Adrenal gland (tissue), 12 donors: ENCODE results near the gene FOLR2. TPM values are rescaled to one million over a fixed set of nuclear protein-coding genes. Genes with fewer than 3 reads are reported as not detected.

ENCODE experiments used
- DNase-seq, 7 donors: peaks; one replicate each; pipeline ENCODE4 v3.0.0-alpha.2; 2019 to 2020
- H3K27ac ChIP-seq, 5 donors: fragments of 200-600 bp; sonication (generic) in 4 of 5; 1 replicate in 3 of 5; 2 replicates in 2 of 5; pipeline versions ENCODE4 v1.5.1 to v1.8.0; 2016 to 2020; ENCODE audit warnings: mild to moderate bottlenecking in 1 of 5
- H3K27me3 ChIP-seq: fragments of 200-600 bp; 2 replicates; pipeline ENCODE4 v1.8.0; 2021
- H3K36me3 ChIP-seq, 2 donors: fragments of 200-600 bp; replicated peaks in 1 of 2; 1 replicate in 1 of 2; 2 replicates in 1 of 2; pipeline versions ENCODE4 v1.5.1 to v1.8.0; 2018 to 2022
- H3K4me1 ChIP-seq, 2 donors: fragments of 200-600 bp; replicated peaks in 1 of 2; 1 replicate in 1 of 2; 2 replicates in 1 of 2; pipeline versions ENCODE4 v1.5.1 to v1.8.0; 2018 to 2021
- H3K4me3 ChIP-seq, 4 donors: fragments of 200-600 bp; sonication (generic) in 3 of 4; one replicate each; pipeline ENCODE4 v1.5.1; 2016 to 2018
- H3K9me3 ChIP-seq, 3 donors: fragments of 200-600 bp; sonication (generic) in 1 of 3; replicated peaks in 1 of 3; 1 replicate in 2 of 3; 2 replicates in 1 of 3; pipeline versions ENCODE4 v1.5.1 to v1.8.0; 2016 to 2021
- POLR2A ChIP-seq, 2 donors: fragments of 450-650 bp; IDR thresholded peaks; one replicate each; pipeline ENCODE4 v1.6.1; 2017; ENCODE audit warnings: antibody characterized with exemption in 2 of 2, mild to moderate bottlenecking in 2 of 2, moderate library complexity in 1 of 2
- WGBS, 4 donors: extraction: QIAGEN DNeasy Blood & Tissue Kit in 2 of 4; methylation state at CpG; one replicate each; pipeline versions ENCODE4 v1.1.5 to v1.1.7; 2013 to 2017; 5-methylcytosine and 5-hydroxymethylcytosine counted together
- intact Hi-C, 2 donors: fragments of 100-400 bp; cut with DNase I; formaldehyde crosslinking; loops; one replicate each; pipeline versions ENCODE4 v1.14.1 to v1.15.0; 2022 to 2023
- polyA plus RNA-seq, 3 donors: library from polyadenylated mRNA; stranded (reverse); fragments of 200-250 nt in 2 of 3; fragments of 350-450 nt in 1 of 3; fragmentation: Illumina TruSeq in 1 of 3; extraction: RNeasy Lipid Tissue Mini Kit (QIAGEN cat#74804) in 1 of 3; gene quantifications; one replicate each; pipeline ENCODE4 v1.2.3, GENCODE V29; 2013 to 2014
- total RNA-seq, 9 donors: library from RNA; depleted of rRNA in 4 of 9; stranded (reverse); fragments of >200 nt in 4 of 9; fragments of 120-200 nt in 1 of 9; fragmentation: NEBNext Ultra II Directional in 1 of 9; extraction: Animal tissue kit (Norgen Biotek cat#: 25700) in 1 of 9; gene quantifications; one replicate each; pipeline versions ENCODE4 v1.1.0 to v1.2.4, GENCODE V29; 2013 to 2023
- TF ChIP-seq, protein P1 (sequence below), 6 experiments: fragments of 450-650 bp in 4 of 6; fragments of 200-600 bp in 2 of 6; sonication (generic) in 1 of 6; IDR thresholded peaks; 1 replicate in 5 of 6; 2 replicates in 1 of 6; pipeline versions ENCODE4 v1.5.1 to v1.8.0; 2016 to 2021; ENCODE audit warnings: antibody characterized with exemption in 6 of 6, mild to moderate bottlenecking in 2 of 6, moderate library complexity in 1 of 6
- donor health status: healthy with polysubstance abuse.
- donor health status: Bipolar disorder and iron deficiency.
- donor health status: DM: yes; HTN: yes; CAD: no.
- donor health status: DM: no; HTN: no; CAD: no.
- donor health status: DM: no; HTN: no; CAD: no.
- donor health status: DM: yes; HTN: yes; CAD: no.

Gene FOLR2
- total and polyA plus RNA-seq, 12 donors = 6.9 to 221 (median 62.3) TPM

DNA sequence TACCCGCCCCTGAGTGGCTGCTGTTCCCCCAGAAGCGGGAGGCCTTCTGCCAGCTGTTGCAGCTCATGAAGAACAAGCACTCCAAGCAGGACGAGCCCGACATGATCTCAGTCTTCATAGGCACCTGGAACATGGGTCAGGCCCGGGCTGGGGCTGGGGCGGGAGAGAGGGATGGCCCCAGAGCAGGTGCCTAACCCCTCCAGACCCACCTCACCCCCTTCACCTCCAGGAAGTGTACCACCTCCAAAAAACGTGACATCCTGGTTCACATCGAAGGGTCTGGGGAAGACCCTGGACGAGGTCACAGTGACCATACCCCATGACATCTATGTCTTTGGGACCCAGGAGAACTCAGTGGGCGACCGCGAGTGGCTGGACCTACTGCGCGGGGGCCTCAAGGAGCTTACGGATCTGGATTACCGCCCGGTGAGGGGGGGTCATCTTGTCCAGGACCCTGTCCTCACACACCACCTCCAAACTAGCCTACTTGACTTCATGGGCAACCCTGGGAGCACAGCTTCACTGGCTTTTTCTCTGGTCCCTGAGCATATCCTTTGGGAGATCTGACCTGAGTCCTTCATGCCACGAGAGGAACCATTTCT is 14.3 kb downstream of the FOLR2 start:
- no peak overlapping the region for H3K4me3 ChIP-seq
- H3K36me3 ChIP-seq = peaks cover 0 to 83% of the 10 kb centered on the region in 2 donors
- H3K4me1 ChIP-seq = peaks cover 0 to 19% of the 10 kb centered on the region in 2 donors
- intact Hi-C loops = loop anchor here in 1 of 2 donors (10.0 kb wide), 1 partner anchor 216 kb away; no protein-coding TSS in a partner anchor
- DNase-seq = peak in 1 of 7 donors; percentile 55
- H3K27me3 ChIP-seq = no peaks in the 10 kb centered on the region
- TF ChIP-seq POLR2A (IDR thresholded peaks at IDR 0.05) = no peak
- TF ChIP-seq, protein P1, sequence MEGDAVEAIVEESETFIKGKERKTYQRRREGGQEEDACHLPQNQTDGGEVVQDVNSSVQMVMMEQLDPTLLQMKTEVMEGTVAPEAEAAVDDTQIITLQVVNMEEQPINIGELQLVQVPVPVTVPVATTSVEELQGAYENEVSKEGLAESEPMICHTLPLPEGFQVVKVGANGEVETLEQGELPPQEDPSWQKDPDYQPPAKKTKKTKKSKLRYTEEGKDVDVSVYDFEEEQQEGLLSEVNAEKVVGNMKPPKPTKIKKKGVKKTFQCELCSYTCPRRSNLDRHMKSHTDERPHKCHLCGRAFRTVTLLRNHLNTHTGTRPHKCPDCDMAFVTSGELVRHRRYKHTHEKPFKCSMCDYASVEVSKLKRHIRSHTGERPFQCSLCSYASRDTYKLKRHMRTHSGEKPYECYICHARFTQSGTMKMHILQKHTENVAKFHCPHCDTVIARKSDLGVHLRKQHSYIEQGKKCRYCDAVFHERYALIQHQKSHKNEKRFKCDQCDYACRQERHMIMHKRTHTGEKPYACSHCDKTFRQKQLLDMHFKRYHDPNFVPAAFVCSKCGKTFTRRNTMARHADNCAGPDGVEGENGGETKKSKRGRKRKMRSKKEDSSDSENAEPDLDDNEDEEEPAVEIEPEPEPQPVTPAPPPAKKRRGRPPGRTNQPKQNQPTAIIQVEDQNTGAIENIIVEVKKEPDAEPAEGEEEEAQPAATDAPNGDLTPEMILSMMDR (IDR thresholded peaks at IDR 0.05) = no peak
- H3K27ac ChIP-seq = no peak overlapping the region
- WGBS, 4 donors = 88 to 93% (median 90%) methylated on average over 10 to 18 of the region's 18 CpGs
- no peaks in the 10 kb centered on the region for H3K9me3 ChIP-seq

DNA sequence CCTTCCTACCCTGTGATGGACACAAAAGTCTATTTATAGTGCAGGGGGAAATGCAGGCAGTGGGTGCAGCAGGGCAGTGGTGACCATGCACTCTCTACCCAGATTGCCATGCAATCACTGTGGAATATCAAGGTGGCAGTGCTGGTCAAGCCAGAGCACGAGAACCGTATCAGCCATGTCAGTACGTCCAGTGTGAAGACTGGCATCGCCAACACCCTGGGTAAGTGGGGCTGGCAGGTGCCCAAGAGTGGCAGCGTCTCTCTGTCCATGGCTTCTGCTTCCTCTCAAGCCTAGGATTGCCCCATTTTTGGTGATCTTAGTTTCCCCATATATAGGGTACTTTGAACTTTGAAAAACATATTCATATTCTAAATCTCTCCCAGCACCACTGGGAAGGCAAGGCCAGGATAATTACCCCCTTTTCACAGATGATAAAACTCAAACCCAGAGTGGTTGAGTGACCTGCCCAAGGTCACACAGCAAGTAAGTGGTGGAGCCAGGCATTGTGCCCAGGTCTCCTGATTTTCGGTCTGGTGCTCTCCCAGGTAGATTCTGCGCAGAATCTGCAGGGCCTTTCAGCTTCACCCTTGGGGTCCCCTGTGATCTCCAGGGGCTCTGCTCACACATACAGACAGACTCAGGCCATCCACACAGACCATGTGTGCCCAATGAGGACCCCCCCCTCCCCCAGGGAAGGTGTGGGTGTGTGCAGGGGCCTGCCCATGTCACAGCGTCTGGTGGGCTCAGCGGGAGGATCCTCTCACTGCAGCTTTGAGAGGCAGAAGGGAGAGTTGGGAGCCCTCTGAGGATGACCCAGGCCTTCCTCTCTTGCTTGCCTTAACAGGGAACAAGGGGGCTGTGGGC is 15.0 kb downstream of the FOLR2 start:
- intact Hi-C loops = loop anchor here in 1 of 2 donors (10.0 kb wide), 1 partner anchor 217 kb away; no protein-coding TSS in a partner anchor
- 72 to 87% (median 80%) methylated on average over 8 to 9 of the region's 9 CpGs for WGBS, 4 donors
- Histone ChIP-seq H3K4me1 (peaks cover 0 to 12% of the 10 kb centered on the region in 2 donors), H3K4me3 (no peak overlapping the region), H3K27me3 (no peaks in the 10 kb centered on the region), H3K27ac (no peak overlapping the region), H3K9me3 (no peaks in the 10 kb centered on the region), H3K36me3 (peaks cover 0 to 91% of the 10 kb centered on the region in 2 donors)
- TF ChIP-seq, protein P1 (IDR thresholded peaks at IDR 0.05) = no peak
- no peak for TF ChIP-seq POLR2A (IDR thresholded peaks at IDR 0.05)
- DNase-seq = peak in 1 of 7 donors; percentile 59

DNA sequence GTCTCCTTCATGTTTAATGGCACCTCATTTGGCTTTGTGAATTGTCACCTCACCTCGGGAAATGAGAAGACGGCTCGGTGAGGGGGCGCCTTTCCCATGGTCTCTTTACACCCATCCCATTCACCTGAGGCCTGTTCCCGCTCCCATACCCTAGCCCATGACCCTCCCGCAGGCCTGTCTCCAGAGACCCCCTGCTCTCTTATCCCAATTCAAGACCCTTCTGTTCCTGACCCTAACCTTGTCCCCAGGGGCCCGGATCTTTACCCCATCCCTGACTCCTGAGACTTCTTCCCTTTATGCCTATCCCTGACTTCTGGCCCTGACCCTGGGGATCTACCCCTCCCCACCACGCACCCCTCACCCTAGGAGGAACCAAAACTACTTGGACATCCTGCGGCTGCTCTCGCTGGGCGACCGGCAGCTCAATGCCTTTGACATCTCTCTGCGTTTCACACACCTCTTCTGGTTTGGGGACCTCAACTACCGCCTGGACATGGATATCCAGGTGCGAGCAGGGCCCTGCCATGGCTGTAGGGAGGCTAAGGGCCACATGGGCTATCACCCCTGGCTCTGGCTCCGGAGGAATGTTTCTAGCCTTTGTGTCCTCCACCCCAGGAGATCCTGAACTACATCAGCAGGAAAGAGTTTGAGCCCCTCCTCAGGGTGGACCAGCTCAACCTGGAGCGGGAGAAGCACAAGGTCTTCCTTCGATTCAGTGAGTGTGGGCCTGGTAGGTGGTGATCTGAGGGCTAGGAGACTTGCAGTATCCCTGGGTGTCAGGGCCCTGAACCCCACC is 15.9 kb downstream of the FOLR2 start:
- H3K27me3 ChIP-seq = no peaks in the 10 kb centered on the region
- no peak overlapping the region for H3K27ac ChIP-seq
- peaks cover 0 to 96% of the 10 kb centered on the region in 2 donors for H3K36me3 ChIP-seq
- 88 to 95% (median 93%) methylated on average over 15 to 18 of the region's 18 CpGs for WGBS, 4 donors
- TF ChIP-seq POLR2A (IDR thresholded peaks at IDR 0.05) = no peak
- TF ChIP-seq, protein P1 (IDR thresholded peaks at IDR 0.05) = no peak
- H3K4me3 ChIP-seq = no peak overlapping the region
- DNase-seq = peak in 1 of 7 donors; percentile 51
- intact Hi-C loops = loop anchor here in 1 of 2 donors (10.0 kb wide), 1 partner anchor 218 kb away; no protein-coding TSS in a partner anchor
- H3K9me3 ChIP-seq = no peaks in the 10 kb centered on the region
- peaks cover 0 to 11% of the 10 kb centered on the region in 2 donors for H3K4me1 ChIP-seq
